ENCODE measurements around the gene B3GAT1.
"Not testable (repeated sequence)": the region's sequence is repeated elsewhere in the genome, so short reads cannot be mapped to it uniquely, and the experiment has no call there.

Gene B3GAT1

GRCh38 chr11:134355136-134355535 is 56.9 kb downstream of the B3GAT1 start:
- no peak for DNase-seq

DNA sequence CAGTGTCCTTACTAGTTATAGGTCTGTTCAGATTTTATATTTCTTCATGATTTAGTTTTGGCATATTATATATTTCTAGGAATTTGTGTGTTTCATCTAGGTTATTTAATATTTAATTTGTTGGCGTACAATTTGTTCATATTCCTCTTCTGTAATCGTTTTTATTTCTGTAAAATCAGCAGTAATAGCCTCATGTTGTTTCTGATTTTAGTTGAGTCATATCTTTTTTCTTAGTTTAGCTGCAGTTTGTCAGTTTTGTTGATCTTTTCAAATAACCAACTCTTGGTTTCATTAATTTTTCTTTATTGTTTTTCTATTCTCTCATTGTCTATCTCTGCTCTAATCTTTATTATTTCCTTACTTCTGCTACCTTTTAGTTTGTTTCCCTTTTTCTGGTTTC is 59.9 kb downstream of the B3GAT1 start:
- DNase-seq: no peak

DNA sequence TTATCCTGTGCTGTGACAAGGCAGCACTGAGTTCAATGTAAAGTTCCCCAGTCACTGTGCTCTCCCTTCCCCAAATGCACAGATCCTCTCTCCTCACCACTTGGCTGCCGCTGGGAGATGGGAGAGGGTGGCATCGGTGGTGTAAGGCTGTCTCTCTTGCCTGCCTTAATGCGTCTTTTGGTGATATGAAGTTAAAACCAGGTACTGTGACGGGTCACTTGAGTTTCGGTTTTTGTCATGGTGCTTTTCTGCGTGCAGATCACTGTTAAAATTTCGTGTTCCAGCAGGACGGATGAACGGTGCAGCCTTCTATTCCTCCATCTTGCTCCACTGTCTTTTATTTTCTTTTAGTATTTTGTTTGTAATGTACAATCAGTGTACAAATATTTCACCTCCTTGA is 61.7 kb downstream of the B3GAT1 start:
- no peak for DNase-seq

DNA sequence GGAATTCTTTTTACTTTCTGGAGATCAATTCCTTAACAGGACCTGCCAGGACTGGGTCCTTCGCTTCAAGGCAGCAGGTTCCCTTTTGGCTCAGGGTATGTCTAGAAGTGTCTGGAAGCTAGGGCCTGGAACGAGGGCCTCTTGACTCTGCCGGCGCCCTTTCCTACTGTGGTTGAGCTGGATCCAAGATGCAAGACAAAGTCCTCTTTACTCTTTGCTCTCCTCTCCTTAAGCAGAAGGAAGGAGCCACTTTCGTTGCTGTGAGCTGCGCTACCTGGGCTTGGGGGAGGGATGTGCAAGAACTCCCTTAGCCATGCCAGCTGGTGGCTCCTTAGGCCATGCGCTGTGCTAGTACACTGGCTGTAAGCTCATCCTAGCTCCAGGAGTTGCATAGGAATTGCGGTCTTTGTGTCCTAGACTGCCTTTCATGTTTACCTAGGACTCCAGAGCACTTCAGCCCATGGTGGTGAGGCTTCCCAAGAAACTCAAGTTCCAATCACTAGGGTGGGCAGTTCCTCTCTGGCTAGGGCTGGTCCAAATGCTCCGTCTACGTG is 62.2 kb downstream of the B3GAT1 start:
- no peak for DNase-seq

- no peak for DNase-seq
Observed at GRCh38 chr11:134349109-134349801, 62.8 kb downstream of the B3GAT1 start.

GRCh38 chr11:134347441-134347840 is 64.6 kb downstream of the B3GAT1 start:
- no peak for DNase-seq

- DNase-seq: no peak
Observed at GRCh38 chr11:134346976-134347350, 65.1 kb downstream of the B3GAT1 start.

GRCh38 chr11:134346101-134346975 is 65.7 kb downstream of the B3GAT1 start:
- no peak for DNase-seq

GRCh38 chr11:134345237-134345550 is 66.8 kb downstream of the B3GAT1 start:
- no peak for DNase-seq

DNA sequence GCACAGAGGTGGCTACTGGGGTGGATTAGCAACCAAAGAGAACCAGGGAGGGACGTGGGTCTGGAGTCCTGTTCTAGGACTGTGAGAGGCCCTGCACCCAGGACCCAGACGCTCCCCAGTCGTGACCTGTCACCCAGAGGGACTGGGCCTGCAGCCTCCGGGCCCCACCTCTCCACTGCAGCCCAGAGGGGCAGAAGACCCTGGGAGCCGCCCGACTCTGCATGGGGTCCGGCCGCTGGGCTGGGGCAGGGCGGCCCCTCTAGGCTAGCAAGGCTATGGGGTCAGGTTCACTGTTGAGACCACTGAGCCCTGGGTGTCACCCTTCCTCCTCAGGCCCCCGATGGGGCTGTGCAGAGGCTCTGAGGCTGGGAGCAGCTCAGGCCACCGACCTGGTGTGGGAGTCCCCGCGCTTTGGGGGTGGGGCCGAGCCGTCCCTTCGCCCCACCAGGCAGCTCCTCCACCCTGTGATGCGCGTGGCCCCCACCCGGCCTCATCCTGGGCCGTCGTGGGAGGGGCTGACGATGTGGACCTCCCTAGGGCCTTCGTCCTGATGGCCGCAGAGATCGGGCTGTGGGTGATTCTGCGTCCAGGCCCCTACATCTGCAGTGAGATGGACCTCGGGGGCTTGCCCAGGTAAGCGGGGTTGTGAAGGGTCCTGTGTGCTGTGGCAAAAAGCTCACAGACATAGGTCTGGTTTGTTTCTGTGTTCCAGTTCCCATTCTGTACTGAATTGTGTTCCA is 67.4 kb downstream of the B3GAT1 start:
- not testable (repeated sequence) for DNase-seq

GRCh38 chr11:134343646-134344045 is 68.4 kb downstream of the B3GAT1 start:
- DNase-seq: no peak

DNA sequence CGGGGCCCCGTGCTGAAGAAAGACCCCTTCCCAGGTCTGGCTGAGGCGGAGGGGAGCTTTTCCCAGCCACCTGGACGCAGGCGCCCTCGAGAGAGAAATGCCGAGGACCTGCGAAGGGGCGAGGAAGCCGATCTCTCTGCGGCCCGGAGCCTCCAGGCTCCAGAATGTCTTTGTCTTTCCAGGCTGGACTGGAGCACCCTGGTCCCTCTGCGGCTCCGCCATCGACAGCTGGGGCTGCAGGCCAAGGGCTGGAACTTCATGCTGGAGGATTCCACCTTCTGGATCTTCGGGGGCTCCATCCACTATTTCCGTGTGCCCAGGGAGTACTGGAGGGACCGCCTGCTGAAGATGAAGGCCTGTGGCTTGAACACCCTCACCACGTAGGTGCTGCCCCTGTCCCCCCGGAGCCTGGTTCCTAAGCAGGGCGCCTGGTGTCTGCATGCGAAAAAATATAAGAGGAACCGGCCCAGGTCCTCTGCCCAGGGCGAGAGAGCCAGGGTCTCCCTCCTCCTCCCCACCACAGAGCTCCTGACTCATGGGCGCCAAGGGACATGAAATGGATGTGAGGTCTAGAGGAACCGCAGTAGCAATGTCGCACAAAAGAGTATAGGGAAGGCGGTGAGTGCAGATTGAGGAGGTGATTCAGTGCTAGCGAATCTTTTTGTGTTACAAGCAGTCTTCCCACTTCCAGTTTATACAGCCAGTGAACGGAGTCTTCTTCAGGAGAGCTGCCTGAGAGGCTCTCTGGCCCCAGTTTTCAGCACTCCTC is 69.3 kb downstream of the B3GAT1 start:
- DNase-seq: no peak

DNA sequence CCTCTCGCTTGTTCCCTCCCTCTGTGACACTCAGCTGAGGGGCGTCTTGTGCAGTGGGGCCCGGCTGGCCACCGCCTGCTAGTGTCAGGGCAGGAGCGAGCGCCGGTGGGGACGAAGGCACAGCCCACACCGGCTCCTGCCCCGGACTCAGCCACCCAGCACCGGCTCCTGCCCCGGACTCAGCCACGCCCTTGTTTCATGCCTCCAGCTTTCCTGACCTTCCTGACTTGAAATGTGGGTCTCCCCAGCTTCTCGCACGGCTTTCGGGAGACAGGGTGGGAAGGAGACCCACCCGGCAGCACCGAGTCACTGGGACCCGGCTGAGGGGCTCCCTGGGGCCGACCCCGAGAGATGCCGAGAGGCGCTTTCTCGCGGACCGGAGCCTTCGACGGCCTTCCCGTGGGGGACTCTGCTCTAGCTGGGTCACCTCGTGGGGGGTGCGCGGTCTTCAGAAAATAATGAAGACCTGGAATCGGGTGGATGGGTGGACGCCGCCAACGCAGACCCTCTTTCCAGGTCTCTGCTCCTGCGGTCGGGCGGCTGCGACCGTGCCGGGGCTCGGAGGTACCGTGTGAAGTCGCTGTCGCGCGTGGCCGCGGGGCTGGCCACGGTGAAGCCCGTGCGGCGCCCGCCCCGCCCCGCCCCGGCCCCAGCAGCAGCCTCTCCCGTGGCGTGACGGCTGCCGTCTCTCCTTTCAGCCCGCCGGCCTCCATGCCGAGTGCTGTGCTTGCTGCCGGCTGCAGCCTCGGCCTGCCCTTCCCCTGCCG is 70.1 kb downstream of the B3GAT1 start:
- DNase-seq: no peak

- no peak for DNase-seq
Observed at GRCh38 chr11:134340354-134340964, 71.6 kb downstream of the B3GAT1 start.

DNA sequence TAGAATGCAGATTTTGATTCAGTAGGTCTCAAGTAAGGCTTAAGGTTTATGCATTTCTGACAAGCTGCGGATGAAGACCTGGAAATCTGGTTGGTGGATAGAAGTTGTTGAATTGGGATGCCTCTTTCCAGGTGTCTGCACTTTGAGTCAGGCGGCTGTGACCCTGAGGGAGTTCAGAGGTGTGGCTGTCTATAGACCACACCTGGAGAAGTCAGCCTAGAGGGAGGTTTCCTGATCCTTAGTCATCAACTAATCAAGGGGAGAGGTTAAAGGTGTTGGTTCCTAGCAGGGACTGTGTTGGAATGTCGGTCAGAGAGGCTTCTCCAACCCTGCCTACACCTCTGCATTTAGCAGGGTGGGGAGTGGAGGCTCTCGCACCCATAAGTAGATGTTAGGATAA is 72.3 kb downstream of the B3GAT1 start:
- DNase-seq: no peak

- DNase-seq: no peak
Observed at GRCh38 chr11:134338654-134339053, 73.4 kb downstream of the B3GAT1 start.

DNA sequence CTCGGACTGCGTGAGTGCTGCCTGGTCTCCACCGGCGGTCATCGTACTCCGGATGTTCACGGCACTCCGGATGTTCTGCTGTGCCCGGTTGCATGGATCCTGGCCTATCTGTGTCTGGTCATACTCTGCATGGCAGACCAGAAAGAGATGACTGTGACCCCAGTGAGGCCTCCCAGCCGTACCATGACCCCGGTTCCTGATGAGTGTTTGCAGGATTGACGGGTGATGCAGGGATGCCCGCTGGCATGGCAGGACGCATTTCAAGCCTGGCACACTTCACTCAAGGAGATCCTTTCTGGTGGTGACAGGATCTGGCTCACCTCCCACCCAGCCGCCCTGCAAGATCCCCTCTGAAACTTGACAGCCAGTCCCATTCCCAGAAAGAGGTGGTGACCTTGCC is 74.0 kb downstream of the B3GAT1 start:
- no peak for DNase-seq

DNA sequence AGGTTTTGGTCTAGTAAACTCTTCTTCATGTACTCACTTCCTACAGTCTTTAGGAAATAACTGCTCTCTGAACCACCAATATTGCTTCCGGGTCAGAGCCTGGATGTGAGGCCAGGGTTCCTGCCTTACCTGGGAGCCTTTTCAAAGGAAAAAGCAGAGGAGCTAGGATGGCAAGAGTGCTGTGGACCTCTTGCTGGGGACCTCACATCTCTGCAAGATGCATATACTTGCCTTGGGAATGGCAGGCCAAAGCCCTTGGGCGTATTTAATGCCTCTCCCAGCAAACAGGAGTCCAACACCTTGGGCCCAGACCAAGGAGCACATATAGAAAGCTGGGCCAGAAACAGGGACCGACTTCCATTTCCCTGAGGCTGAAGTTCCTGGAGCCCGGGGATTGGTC is 75.0 kb downstream of the B3GAT1 start:
- no peak for DNase-seq

- DNase-seq: no peak
Observed at GRCh38 chr11:134334796-134335571, 77.1 kb downstream of the B3GAT1 start.

- no peak for DNase-seq
Observed at GRCh38 chr11:134333946-134334345, 78.1 kb downstream of the B3GAT1 start.

GRCh38 chr11:134333312-134333711 is 78.7 kb downstream of the B3GAT1 start:
- DNase-seq: no peak

Data from right forelimb (tissue), 1 donor.